ENCODE measurements around the gene ASNSD1. TPM values are rescaled to one million over a fixed set of nuclear protein-coding genes. Genes with fewer than 3 reads are reported as not detected.

ASNSD1 gene
- total and polyA plus RNA-seq, 2 of the 13 experiments (the other 11 are each of a cell fraction or from before 2014, with no cell fraction given) = 35.1 to 96.6 TPM

DNA sequence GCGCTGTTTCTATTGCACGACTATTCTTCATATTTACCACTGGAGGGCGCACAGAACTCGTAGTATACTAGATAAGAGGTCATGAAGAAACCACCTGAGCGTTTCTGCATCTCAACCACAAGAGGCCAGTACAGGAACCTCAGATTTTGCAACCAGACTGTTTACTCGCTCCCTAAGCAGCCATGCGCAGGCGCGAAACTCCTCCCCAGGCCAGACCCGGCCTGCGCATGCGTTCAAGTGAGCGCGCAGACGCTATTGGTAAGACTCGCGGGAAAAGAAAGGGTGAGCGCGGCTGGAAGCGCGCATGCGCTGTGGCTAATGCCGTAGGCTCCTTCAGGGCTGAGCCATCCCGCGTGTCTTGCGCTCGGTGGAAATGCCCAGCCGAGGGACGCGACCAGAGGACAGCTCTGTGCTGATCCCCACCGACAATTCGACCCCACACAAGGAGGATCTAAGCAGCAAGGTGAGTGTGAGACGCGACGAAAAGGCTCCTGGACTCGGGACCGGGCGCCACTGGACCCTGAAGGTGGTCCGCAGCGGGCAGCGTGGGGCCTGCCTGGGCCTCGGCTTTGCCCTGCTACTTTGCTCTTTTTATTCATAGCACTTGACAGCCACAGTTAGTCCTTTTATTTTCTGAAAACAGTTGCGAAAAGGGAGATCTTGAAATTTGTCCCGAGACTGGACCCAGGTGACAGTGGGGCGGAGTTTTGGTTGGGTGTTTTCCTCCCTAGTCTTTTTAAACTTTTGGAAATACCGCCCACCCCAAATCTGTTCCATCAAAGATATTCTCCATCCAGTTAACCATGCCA, at the start of gene ASNSD1 (continued):
- TF ChIP-seq KLF16 (CRISPR knock-in tag; IDR thresholded peaks at IDR 0.05) (peak in 1 of 2 experiments; percentile 70; a peak in 2 of 4 replicates), MAFF (IDR thresholded peaks at IDR 0.05; ENCODE audit: low read depth, low read length) (no peak; the same call in 1 of the 2 replicates), ZNF20 (CRISPR knock-in tag; IDR thresholded peaks at IDR 0.05) (peak; percentile 63; the same call in 1 of the 2 replicates), ZNF75D (CRISPR knock-in tag; IDR thresholded peaks at IDR 0.05; ENCODE audit: borderline replicate concordance) (peak; percentile 19; the same call in 1 of the 2 replicates), ZNF33A (CRISPR knock-in tag; IDR thresholded peaks at IDR 0.05; ENCODE audit: borderline replicate concordance) (no peak; the same call in 1 of the 2 replicates), ZNF782 (CRISPR knock-in tag; IDR thresholded peaks at IDR 0.05; ENCODE audit: borderline replicate concordance) (peak; percentile 98), ZNF468 (CRISPR knock-in tag; IDR thresholded peaks at IDR 0.05) (no peak), SP1 (IDR thresholded peaks at IDR 0.05) (no peak), SP1 (CRISPR knock-in tag; IDR thresholded peaks at IDR 0.05) (0 out of 2 replicates have a peak, but pooled peaks have one; percentile 4), RAD51 (IDR thresholded peaks at IDR 0.05; ENCODE audit: borderline replicate concordance) (no peak), SUZ12 (IDR thresholded peaks at IDR 0.05; ENCODE audit: low read depth, low read length) (no peak), MAF1 (CRISPR knock-in tag; IDR thresholded peaks at IDR 0.05; ENCODE audit: borderline replicate concordance) (peak; percentile 53; the same call in 1 of the 2 replicates), WIZ (CRISPR knock-in tag; IDR thresholded peaks at IDR 0.05) (peak; percentile 41; the same call in 1 of the 2 replicates), ZNF768 (CRISPR knock-in tag; IDR thresholded peaks at IDR 0.05) (peak; percentile 79; the same call in 1 of the 2 replicates), SETDB1 (CRISPR knock-in tag; IDR thresholded peaks at IDR 0.05; ENCODE audit: borderline replicate concordance) (no peak), IKZF1 (IDR thresholded peaks at IDR 0.05) (no peak), CAMTA2 (CRISPR knock-in tag; IDR thresholded peaks at IDR 0.05; ENCODE audit: borderline replicate concordance) (peak; percentile 90), ZNF747 (CRISPR knock-in tag; IDR thresholded peaks at IDR 0.05; ENCODE audit: borderline replicate concordance) (peak; percentile 89), ZFP41 (CRISPR knock-in tag; IDR thresholded peaks at IDR 0.05; ENCODE audit: borderline replicate concordance) (0 out of 2 replicates have a peak, but pooled peaks have one; percentile 73), ZNF577 (CRISPR knock-in tag; IDR thresholded peaks at IDR 0.05; ENCODE audit: borderline replicate concordance, low read depth) (peak; percentile 84; the same call in 1 of the 2 replicates), ZNF232 (CRISPR knock-in tag; IDR thresholded peaks at IDR 0.05; ENCODE audit: borderline replicate concordance) (no peak), ZNF572 (CRISPR knock-in tag; IDR thresholded peaks at IDR 0.05) (no peak)
- TF ChIP-seq, protein P1, sequence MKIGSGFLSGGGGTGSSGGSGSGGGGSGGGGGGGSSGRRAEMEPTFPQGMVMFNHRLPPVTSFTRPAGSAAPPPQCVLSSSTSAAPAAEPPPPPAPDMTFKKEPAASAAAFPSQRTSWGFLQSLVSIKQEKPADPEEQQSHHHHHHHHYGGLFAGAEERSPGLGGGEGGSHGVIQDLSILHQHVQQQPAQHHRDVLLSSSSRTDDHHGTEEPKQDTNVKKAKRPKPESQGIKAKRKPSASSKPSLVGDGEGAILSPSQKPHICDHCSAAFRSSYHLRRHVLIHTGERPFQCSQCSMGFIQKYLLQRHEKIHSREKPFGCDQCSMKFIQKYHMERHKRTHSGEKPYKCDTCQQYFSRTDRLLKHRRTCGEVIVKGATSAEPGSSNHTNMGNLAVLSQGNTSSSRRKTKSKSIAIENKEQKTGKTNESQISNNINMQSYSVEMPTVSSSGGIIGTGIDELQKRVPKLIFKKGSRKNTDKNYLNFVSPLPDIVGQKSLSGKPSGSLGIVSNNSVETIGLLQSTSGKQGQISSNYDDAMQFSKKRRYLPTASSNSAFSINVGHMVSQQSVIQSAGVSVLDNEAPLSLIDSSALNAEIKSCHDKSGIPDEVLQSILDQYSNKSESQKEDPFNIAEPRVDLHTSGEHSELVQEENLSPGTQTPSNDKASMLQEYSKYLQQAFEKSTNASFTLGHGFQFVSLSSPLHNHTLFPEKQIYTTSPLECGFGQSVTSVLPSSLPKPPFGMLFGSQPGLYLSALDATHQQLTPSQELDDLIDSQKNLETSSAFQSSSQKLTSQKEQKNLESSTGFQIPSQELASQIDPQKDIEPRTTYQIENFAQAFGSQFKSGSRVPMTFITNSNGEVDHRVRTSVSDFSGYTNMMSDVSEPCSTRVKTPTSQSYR (CRISPR knock-in tag; IDR thresholded peaks at IDR 0.05; ENCODE audit: borderline replicate concordance) = peak; percentile 45; the same call in 1 of the 2 replicates
- TF ChIP-seq, protein P2, sequence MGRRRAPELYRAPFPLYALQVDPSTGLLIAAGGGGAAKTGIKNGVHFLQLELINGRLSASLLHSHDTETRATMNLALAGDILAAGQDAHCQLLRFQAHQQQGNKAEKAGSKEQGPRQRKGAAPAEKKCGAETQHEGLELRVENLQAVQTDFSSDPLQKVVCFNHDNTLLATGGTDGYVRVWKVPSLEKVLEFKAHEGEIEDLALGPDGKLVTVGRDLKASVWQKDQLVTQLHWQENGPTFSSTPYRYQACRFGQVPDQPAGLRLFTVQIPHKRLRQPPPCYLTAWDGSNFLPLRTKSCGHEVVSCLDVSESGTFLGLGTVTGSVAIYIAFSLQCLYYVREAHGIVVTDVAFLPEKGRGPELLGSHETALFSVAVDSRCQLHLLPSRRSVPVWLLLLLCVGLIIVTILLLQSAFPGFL (CRISPR knock-in tag; IDR thresholded peaks at IDR 0.05) = no peak
- TF ChIP-seq, protein P3, sequence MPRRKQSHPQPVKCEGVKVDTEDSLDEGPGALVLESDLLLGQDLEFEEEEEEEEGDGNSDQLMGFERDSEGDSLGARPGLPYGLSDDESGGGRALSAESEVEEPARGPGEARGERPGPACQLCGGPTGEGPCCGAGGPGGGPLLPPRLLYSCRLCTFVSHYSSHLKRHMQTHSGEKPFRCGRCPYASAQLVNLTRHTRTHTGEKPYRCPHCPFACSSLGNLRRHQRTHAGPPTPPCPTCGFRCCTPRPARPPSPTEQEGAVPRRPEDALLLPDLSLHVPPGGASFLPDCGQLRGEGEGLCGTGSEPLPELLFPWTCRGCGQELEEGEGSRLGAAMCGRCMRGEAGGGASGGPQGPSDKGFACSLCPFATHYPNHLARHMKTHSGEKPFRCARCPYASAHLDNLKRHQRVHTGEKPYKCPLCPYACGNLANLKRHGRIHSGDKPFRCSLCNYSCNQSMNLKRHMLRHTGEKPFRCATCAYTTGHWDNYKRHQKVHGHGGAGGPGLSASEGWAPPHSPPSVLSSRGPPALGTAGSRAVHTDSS (CRISPR knock-in tag; conservative IDR thresholded peaks at IDR 0.05) = no peak

All from HepG2 (cell line).